H1 (cell line): ENCODE measurements around the gene ARMC10. TPM values are rescaled to one million over a fixed set of nuclear protein-coding genes. Genes with fewer than 3 reads are reported as not detected.

Experiments used
- CTCF ChIA-PET: fragments of 300-600 bp; sonication (Branson Sonifier 250); formaldehyde crosslinking; loops from one replicate; lab custom pipeline; 2021; ENCODE audit not compliant: partially characterized antibody; lab: Charles Lee
- POLR2A ChIA-PET: fragments of 300-600 bp; sonication (Branson Sonifier 250); formaldehyde crosslinking; loops from one replicate; lab custom pipeline; 2021; ENCODE audit warnings: inconsistent platforms; ENCODE audit not compliant: partially characterized antibody; lab: Charles Lee
- DNase-seq, 2 experiments: peaks; one replicate each; pipeline versions ENCODE4 v3.0.0 to v3.0.0-alpha.2; 2010 to 2022; ENCODE audit warnings: low spot score in 2 of 2, low read depth in 1 of 2, mixed read lengths in 1 of 2
- FAIRE-seq: peaks from 2 replicates; lab custom pipeline; 2011; peaks lifted over from hg19 to GRCh38; lab: Jason Lieb, UNC
- H2AFZ ChIP-seq: 2 replicates; pipeline ENCODE4 v1.8.1; 2012; ENCODE audit warnings: low read length, inconsistent platforms
- H2AK5ac ChIP-seq: 2 replicates; pipeline ENCODE4 v1.6.1; 2013; ENCODE audit warnings: low read depth, low read length
- H2BK120ac ChIP-seq: replicated peaks from 2 replicates; pipeline ENCODE3; 2013; ENCODE audit warnings: low read depth, low read length, inconsistent platforms
- H2BK12ac ChIP-seq: 2 replicates; pipeline ENCODE4 v1.6.1; 2013; ENCODE audit warnings: low read depth, low read length
- H2BK15ac ChIP-seq: 2 replicates; pipeline ENCODE4 v1.6.1; 2013; ENCODE audit warnings: low read length
- H2BK20ac ChIP-seq: 2 replicates; pipeline ENCODE4 v1.6.1; 2013; ENCODE audit warnings: low read length
- H2BK5ac ChIP-seq: 2 replicates; pipeline ENCODE4 v1.6.1; 2013; ENCODE audit warnings: low read depth, low read length
- H3K14ac ChIP-seq: 2 replicates; pipeline ENCODE4 v1.6.1; 2013; ENCODE audit warnings: inconsistent platforms; ENCODE audit not compliant: insufficient read length
- H3K18ac ChIP-seq: 2 replicates; pipeline ENCODE4 v1.6.1; 2013; ENCODE audit warnings: low read length; ENCODE audit errors: extremely low read depth
- H3K23ac ChIP-seq: 2 replicates; pipeline ENCODE4 v1.6.1; 2013; ENCODE audit warnings: inconsistent platforms; ENCODE audit not compliant: insufficient read length
- H3K23me2 ChIP-seq: 2 replicates; pipeline ENCODE4 v1.6.1; 2013; ENCODE audit warnings: low read depth, low read length
- H3K27ac ChIP-seq: 2 replicates; pipeline ENCODE4 v1.6.1; 2011; ENCODE audit warnings: low read depth, low read length, inconsistent platforms
- H3K27me3 ChIP-seq, 4 experiments: replicated peaks in 1 of 4; 1 replicate in 1 of 4; 2 replicates in 3 of 4; pipeline versions ENCODE4 v1.6.1 to v1.8.1; 2011 to 2013; ENCODE audit warnings: low read length in 3 of 4, mild to moderate bottlenecking in 3 of 4, inconsistent platforms in 2 of 4, mixed read lengths in 2 of 4, moderate library complexity in 1 of 4; ENCODE audit not compliant: control insufficient read depth in 3 of 4, insufficient read depth in 3 of 4; ENCODE audit errors: extremely low read depth in 1 of 4
- H3K36me3 ChIP-seq, 4 experiments: 2 replicates each; pipeline versions ENCODE4 v1.6.1 to v1.8.1; 2011 to 2013; ENCODE audit warnings: mild to moderate bottlenecking in 4 of 4, low read length in 3 of 4, moderate library complexity in 2 of 4, control low read depth in 1 of 4, inconsistent platforms in 1 of 4; ENCODE audit not compliant: insufficient read depth in 4 of 4, control insufficient read depth in 2 of 4
- H3K4ac ChIP-seq: replicated peaks from 2 replicates; pipeline ENCODE3; 2013; ENCODE audit warnings: low read length, low read depth, mixed read lengths, inconsistent platforms; ENCODE audit not compliant: insufficient read length
- H3K4me1 ChIP-seq, 4 experiments: replicated peaks in 1 of 4; 1 replicate in 1 of 4; 2 replicates in 3 of 4; pipeline versions ENCODE4 v1.6.1 to v1.8.1; 2011 to 2013; ENCODE audit warnings: low read length in 3 of 4, inconsistent platforms in 2 of 4, mixed read lengths in 1 of 4; ENCODE audit not compliant: insufficient read depth in 4 of 4, control insufficient read depth in 3 of 4
- H3K4me2 ChIP-seq, 2 experiments: 2 replicates each; pipeline versions ENCODE4 v1.6.1 to v1.8.1; 2011 to 2013; ENCODE audit warnings: low read depth in 2 of 2, low read length in 2 of 2, control low read depth in 1 of 2, inconsistent platforms in 1 of 2, mild to moderate bottlenecking in 1 of 2; ENCODE audit not compliant: insufficient read depth in 1 of 2
- H3K4me3 ChIP-seq, 4 experiments: fragments of 200-600, 300-600 bp in 1 of 4; sonication (generic), shearing (Covaris generic), sonication (Bioruptor Twin) in 1 of 4; 2 replicates each; pipeline versions ENCODE4 v1.5.1 to v1.8.1; 2011 to 2016; ENCODE audit warnings: low read length in 4 of 4, low read depth in 3 of 4, control low read depth in 2 of 4, inconsistent platforms in 2 of 4, mild to moderate bottlenecking in 2 of 4, mixed read lengths in 1 of 4, moderate library complexity in 1 of 4; ENCODE audit not compliant: insufficient read depth in 2 of 4; ENCODE audit errors: extremely low read depth in 1 of 4
- H3K56ac ChIP-seq: replicated peaks from 2 replicates; pipeline ENCODE3; 2013; ENCODE audit warnings: low read depth, mild to moderate bottlenecking, mixed read lengths, low read length, inconsistent platforms; ENCODE audit not compliant: insufficient read length
- H3K79me1 ChIP-seq: 2 replicates; pipeline ENCODE4 v1.6.1; 2013; ENCODE audit warnings: low read depth, low read length, control low read depth
- H3K79me2 ChIP-seq, 2 experiments: 2 replicates each; pipeline versions ENCODE4 v1.6.1 to v1.8.1; 2012 to 2013; ENCODE audit warnings: low read length in 2 of 2, mild to moderate bottlenecking in 2 of 2, inconsistent platforms in 1 of 2; ENCODE audit not compliant: insufficient read depth in 2 of 2, control insufficient read depth in 1 of 2
- H3K9ac ChIP-seq, 4 experiments: replicated peaks in 1 of 4; 1 replicate in 1 of 4; 2 replicates in 3 of 4; pipeline versions ENCODE4 v1.6.1 to v1.8.1; 2011 to 2013; ENCODE audit warnings: low read depth in 3 of 4, low read length in 3 of 4, control low read depth in 2 of 4, mild to moderate bottlenecking in 2 of 4, moderate library complexity in 2 of 4, inconsistent platforms in 1 of 4; ENCODE audit errors: extremely low read depth in 1 of 4
- H3K9me3 ChIP-seq, 2 experiments: 2 replicates each; pipeline versions ENCODE4 v1.6.1 to v1.8.1; 2012 to 2013; ENCODE audit warnings: mild to moderate bottlenecking in 2 of 2, moderate library complexity in 2 of 2, control low read depth in 1 of 2, inconsistent platforms in 1 of 2, low read depth in 1 of 2, low read length in 1 of 2, mixed read lengths in 1 of 2; ENCODE audit not compliant: insufficient read depth in 2 of 2
- H4K20me1 ChIP-seq, 2 experiments: replicated peaks in 1 of 2; 2 replicates each; pipeline versions ENCODE3 to v1.8.1; 2011 to 2013; ENCODE audit warnings: inconsistent platforms in 2 of 2, low read length in 2 of 2, mild to moderate bottlenecking in 1 of 2; ENCODE audit not compliant: insufficient read depth in 2 of 2, control insufficient read depth in 1 of 2
- H4K5ac ChIP-seq: 2 replicates; pipeline ENCODE4 v1.6.1; 2013; ENCODE audit warnings: low read length, low read depth, mixed read lengths, inconsistent platforms; ENCODE audit not compliant: insufficient read length
- H4K8ac ChIP-seq: 2 replicates; pipeline ENCODE4 v1.8.0; 2013; ENCODE audit warnings: mild to moderate bottlenecking, moderate library complexity, low read length, inconsistent platforms; ENCODE audit not compliant: insufficient read depth; ENCODE audit errors: extremely low read depth
- H4K91ac ChIP-seq: replicated peaks from 2 replicates; pipeline ENCODE3; 2013; ENCODE audit warnings: low read length, mixed read lengths, inconsistent platforms; ENCODE audit not compliant: insufficient read length
- ATF3 ChIP-seq: IDR thresholded peaks from 2 replicates; pipeline ENCODE4 v1.6.1; 2011; ENCODE audit warnings: low read depth, mild to moderate bottlenecking, low read length; ENCODE audit not compliant: insufficient read depth
- BCL11A ChIP-seq, 2 experiments: IDR thresholded peaks; one replicate each; pipeline ENCODE4 v1.6.1; 2011; ENCODE audit warnings: low read depth in 2 of 2, low read length in 2 of 2, mild to moderate bottlenecking in 2 of 2
- CBX5 ChIP-seq: fragments of 300-800, 300-1000 bp; sonication (generic); IDR thresholded peaks from 2 replicates; pipeline ENCODE4 v1.7.1; 2016; ENCODE audit warnings: antibody characterized with exemption, low read length, low read depth
- CHD2 ChIP-seq: IDR thresholded peaks from 2 replicates; pipeline ENCODE4 v1.6.1; 2012; ENCODE audit warnings: low read length, improper control_type of control experiment
- HDAC2 ChIP-seq, 2 experiments: fragments of 300-600 bp in 1 of 2; sonication (generic) in 1 of 2; IDR thresholded peaks; 2 replicates each; pipeline ENCODE4 v1.6.1; 2011 to 2012; ENCODE audit warnings: low read depth in 2 of 2, low read length in 2 of 2, mild to moderate bottlenecking in 2 of 2, moderate library complexity in 2 of 2, borderline replicate concordance in 1 of 2, inconsistent platforms in 1 of 2
- KDM1A ChIP-seq: fragments of 200-600, 300-600 bp; sonication (generic); IDR thresholded peaks from 2 replicates; pipeline ENCODE4 v1.7.1; 2016; ENCODE audit warnings: mild to moderate bottlenecking, low read length, borderline replicate concordance
- MAFK ChIP-seq: IDR thresholded peaks from 2 replicates; pipeline ENCODE4 v1.6.1; 2012; ENCODE audit warnings: low read depth, mild to moderate bottlenecking, improper control_type of control experiment, low read length
- POLR2AphosphoS5 ChIP-seq: IDR thresholded peaks from 2 replicates; pipeline ENCODE4 v1.6.1; 2011; ENCODE audit warnings: low read depth, low read length
- SIX5 ChIP-seq: IDR thresholded peaks from 2 replicates; pipeline ENCODE4 v1.6.1; 2011; ENCODE audit warnings: mild to moderate bottlenecking, low read depth, low read length
- SP4 ChIP-seq: IDR thresholded peaks from 2 replicates; pipeline ENCODE4 v1.6.1; 2012; ENCODE audit warnings: low read length, inconsistent platforms
- TEAD4 ChIP-seq: IDR thresholded peaks from 2 replicates; pipeline ENCODE4 v1.6.1; 2012; ENCODE audit warnings: low read depth, low read length, inconsistent platforms, mixed read lengths
- YY1 ChIP-seq: IDR thresholded peaks from 2 replicates; pipeline ENCODE4 v1.6.1; 2011; ENCODE audit warnings: low read depth, mild to moderate bottlenecking, low read length
- WGBS, 2 experiments: shearing (Covaris generic) in 1 of 2; methylation state at CpG; one replicate each; pipeline versions ENCODE4 v1.1.6 to v1.1.7; 2013 to 2015; ENCODE audit warnings: low lambda C conversion rate in 2 of 2, mixed read lengths in 2 of 2, inconsistent platforms in 1 of 2, low coverage in 1 of 2, missing lambda C conversion rate in 1 of 2; ENCODE audit not compliant: insufficient replicate concordance in 2 of 2, insufficient coverage in 1 of 2, insufficient read length in 1 of 2; ENCODE audit errors: extremely low coverage in 1 of 2, missing lambda C conversion rate in 1 of 2; 5-methylcytosine and 5-hydroxymethylcytosine counted together
- polyA plus RNA-seq, 7 experiments: library from polyadenylated mRNA; depleted of rRNA in 3 of 7; stranded (reverse) in 5 of 7; unstranded in 2 of 7; fragments of >200 nt in 5 of 7; fragments of 200-250 nt in 2 of 7; gene quantifications; 1 replicate in 5 of 7; 2 replicates in 1 of 7; 4 replicates in 1 of 7; pipeline versions ENCODE4 v1.2.1 to v1.2.3, GENCODE V29; 2011 to 2013; ENCODE audit warnings: missing spikeins in 2 of 7, mixed read lengths in 2 of 7
- total RNA-seq: library from RNA; stranded (reverse); fragmentation: NEBNext Ultra II Directional; extraction: Animal tissue kit (Norgen Biotek cat#: 25700); gene quantifications from 2 replicates; pipeline ENCODE4 v1.2.1, GENCODE V29; 2021

The ARMC10 gene
- total and polyA plus RNA-seq, 2 of the 8 experiments (the other 6 are each of a cell fraction or from before 2014, with no cell fraction given), result 16.4 to 44.3 TPM

- 88% methylated on average over 8 of the region's 8 CpGs; no CpG with 5 or more reads in 1 of the 2 experiments for WGBS, 2 experiments
- H3K4me1 ChIP-seq, result peaks cover 2 to 7% (median 4%) of the 10 kb centered on the region in 4 experiments; a peak in 4 of 7 replicates
- H2BK12ac ChIP-seq, result no peak overlapping the region
- no peak for FAIRE-seq
- H2BK5ac ChIP-seq, result no peak overlapping the region
- H3K79me1 ChIP-seq, result peaks cover 2% of the 10 kb centered on the region; the same call in 1 of the 2 replicates
- no peak overlapping the region for H3K14ac ChIP-seq
- ChIA-PET CTCF (interaction anchor here (0.6 to 0.8 kb wide), 4 partner anchors 11 to 181 kb away, joined by 3 to 4 read pairs (median 3); no protein-coding TSS in a partner anchor), POLR2A (interaction anchor here (0.9 to 1.0 kb wide), 2 partner anchors 13 to 40 kb away, joined by 3 read pairs; no protein-coding TSS in a partner anchor)
- H3K18ac ChIP-seq, result no peak overlapping the region
- no peaks in the 10 kb centered on the region for H3K36me3 ChIP-seq
- DNase-seq, result no peak
- no peak overlapping the region for H3K9ac ChIP-seq
- H3K4me2 ChIP-seq, result no peak overlapping the region
- H2BK20ac ChIP-seq, result no peak overlapping the region
- no peak overlapping the region for H3K56ac ChIP-seq
- H2BK120ac ChIP-seq, result no peak overlapping the region
- H3K27me3 ChIP-seq, result no peaks in the 10 kb centered on the region
- H2AFZ ChIP-seq, result no peak overlapping the region
- no peak overlapping the region for H4K91ac ChIP-seq
- H4K5ac ChIP-seq, result no peak overlapping the region
- no peak overlapping the region for H3K27ac ChIP-seq
- no peaks in the 10 kb centered on the region for H3K9me3 ChIP-seq
- H4K20me1 ChIP-seq, result peaks cover 0 to 3% of the 10 kb centered on the region in 2 experiments
- no peak for TF ChIP-seq KDM1A
- no peak for TF ChIP-seq CBX5
- TF ChIP-seq POLR2AphosphoS5, result no peak
- TF ChIP-seq CHD2, result no peak
- no peak for TF ChIP-seq TEAD4
- no peak for TF ChIP-seq ATF3
- no peak for TF ChIP-seq MAFK
- no peak for TF ChIP-seq SP4
- TF ChIP-seq HDAC2 (IDR thresholded peaks at IDR 0.05; ENCODE audit: borderline replicate concordance in 1 of 2, low read depth in 2 of 2, low read length in 2 of 2), result no peak
- TF ChIP-seq YY1, result no peak
- TF ChIP-seq SIX5, result no peak
- no peak for TF ChIP-seq BCL11A (IDR thresholded peaks at IDR 0.05; ENCODE audit: low read depth in 2 of 2, low read length in 2 of 2)
- peaks cover 0 to 18% of the 10 kb centered on the region in 2 experiments; a peak in 2 of 4 replicates for H3K79me2 ChIP-seq
- no peak overlapping the region for H4K8ac ChIP-seq
- H3K23me2 ChIP-seq, result no peaks in the 10 kb centered on the region
- no peak overlapping the region for H3K4me3 ChIP-seq
- no peak overlapping the region for H2BK15ac ChIP-seq
- no peak overlapping the region for H2AK5ac ChIP-seq
- no peak overlapping the region for H3K23ac ChIP-seq
- no peak overlapping the region for H3K4ac ChIP-seq
These were observed 66.9 kb downstream of the ARMC10 start for GRCh38 chr7:103141753-103142404.
